ENCODE data around the gene ARSB. TPM values are rescaled to one million over a fixed set of nuclear protein-coding genes. Genes with fewer than 3 reads are reported as not detected.

The ARSB gene
- total RNA-seq, 2 experiments from 2014 or later, result 4.4 to 5.2 TPM

DNA sequence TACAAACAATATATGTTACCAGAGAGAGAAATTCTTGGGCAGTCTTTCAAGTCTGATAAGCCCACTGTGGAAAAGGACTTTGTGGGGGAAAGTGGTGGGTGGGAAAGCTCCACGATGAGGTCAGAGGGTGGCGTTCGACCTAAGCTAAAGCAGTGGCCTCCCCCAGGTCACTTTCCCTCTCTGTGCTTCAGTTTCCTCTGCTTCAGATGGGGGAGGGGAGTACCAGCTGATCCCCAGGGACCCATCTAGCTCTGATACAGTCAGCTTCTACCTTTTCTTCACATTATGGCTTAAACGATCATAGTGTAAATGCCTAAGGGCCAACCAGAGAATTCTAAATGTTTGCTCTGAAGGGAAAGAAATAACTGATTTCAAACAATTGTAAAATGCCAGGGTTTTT, 36.6 kb upstream of the ARSB start:
- TF ChIP-seq, protein P1, sequence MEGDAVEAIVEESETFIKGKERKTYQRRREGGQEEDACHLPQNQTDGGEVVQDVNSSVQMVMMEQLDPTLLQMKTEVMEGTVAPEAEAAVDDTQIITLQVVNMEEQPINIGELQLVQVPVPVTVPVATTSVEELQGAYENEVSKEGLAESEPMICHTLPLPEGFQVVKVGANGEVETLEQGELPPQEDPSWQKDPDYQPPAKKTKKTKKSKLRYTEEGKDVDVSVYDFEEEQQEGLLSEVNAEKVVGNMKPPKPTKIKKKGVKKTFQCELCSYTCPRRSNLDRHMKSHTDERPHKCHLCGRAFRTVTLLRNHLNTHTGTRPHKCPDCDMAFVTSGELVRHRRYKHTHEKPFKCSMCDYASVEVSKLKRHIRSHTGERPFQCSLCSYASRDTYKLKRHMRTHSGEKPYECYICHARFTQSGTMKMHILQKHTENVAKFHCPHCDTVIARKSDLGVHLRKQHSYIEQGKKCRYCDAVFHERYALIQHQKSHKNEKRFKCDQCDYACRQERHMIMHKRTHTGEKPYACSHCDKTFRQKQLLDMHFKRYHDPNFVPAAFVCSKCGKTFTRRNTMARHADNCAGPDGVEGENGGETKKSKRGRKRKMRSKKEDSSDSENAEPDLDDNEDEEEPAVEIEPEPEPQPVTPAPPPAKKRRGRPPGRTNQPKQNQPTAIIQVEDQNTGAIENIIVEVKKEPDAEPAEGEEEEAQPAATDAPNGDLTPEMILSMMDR (IDR thresholded peaks at IDR 0.05), result no peak
- Mint-ChIP-seq H3K4me3 (no peak overlapping the region), H3K36me3 (ENCODE audit: low read depth) (no peaks in the 10 kb centered on the region), H3K27ac (no peak overlapping the region), H3K4me1 (ENCODE audit: low read depth) (peaks cover 10% of the 10 kb centered on the region), H3K9me3 (no peaks in the 10 kb centered on the region), H3K27me3 (peaks cover 89% of the 10 kb centered on the region)
- Histone ChIP-seq H3K9me3 (ENCODE audit: control insufficient read depth in 1 of 2, insufficient read depth in 1 of 2, low read length in 2 of 2) (no peaks in the 10 kb centered on the region), H3K36me3 (ENCODE audit: insufficient read depth, low read length) (no peaks in the 10 kb centered on the region), H3K27me3 (ENCODE audit: control insufficient read depth in 1 of 2, insufficient read depth in 2 of 2, low read length in 2 of 2) (peaks cover 18 to 31% of the 10 kb centered on the region in 2 experiments), H3K4me1 (ENCODE audit: insufficient read depth, low read length) (peaks cover 4% of the 10 kb centered on the region), H3K4me3 (ENCODE audit: low read length) (no peak overlapping the region), H3K27ac (ENCODE audit: low read depth in 1 of 2, low read length in 2 of 2) (no peak overlapping the region)
- ChIA-PET CTCF (interaction anchor here (0.6 to 1.9 kb wide), 3 partner anchors 19 to 112 kb away, joined by 3 to 8 read pairs (median 4); no protein-coding TSS in a partner anchor), POLR2A (interaction anchor here (1.8 kb wide), 1 partner anchor 36 kb away, joined by 9 read pairs; the partner anchor contains the start of gene ARSB)
- no peak for ATAC-seq (ENCODE audit: poor library complexity)
- intact Hi-C loops (cut with DNase I, micrococcal nuclease), result loop anchor here (5.0 kb wide), 2 partner anchors 446 to 836 kb away; no protein-coding TSS in a partner anchor
- DNase-seq, result no peak

DNA sequence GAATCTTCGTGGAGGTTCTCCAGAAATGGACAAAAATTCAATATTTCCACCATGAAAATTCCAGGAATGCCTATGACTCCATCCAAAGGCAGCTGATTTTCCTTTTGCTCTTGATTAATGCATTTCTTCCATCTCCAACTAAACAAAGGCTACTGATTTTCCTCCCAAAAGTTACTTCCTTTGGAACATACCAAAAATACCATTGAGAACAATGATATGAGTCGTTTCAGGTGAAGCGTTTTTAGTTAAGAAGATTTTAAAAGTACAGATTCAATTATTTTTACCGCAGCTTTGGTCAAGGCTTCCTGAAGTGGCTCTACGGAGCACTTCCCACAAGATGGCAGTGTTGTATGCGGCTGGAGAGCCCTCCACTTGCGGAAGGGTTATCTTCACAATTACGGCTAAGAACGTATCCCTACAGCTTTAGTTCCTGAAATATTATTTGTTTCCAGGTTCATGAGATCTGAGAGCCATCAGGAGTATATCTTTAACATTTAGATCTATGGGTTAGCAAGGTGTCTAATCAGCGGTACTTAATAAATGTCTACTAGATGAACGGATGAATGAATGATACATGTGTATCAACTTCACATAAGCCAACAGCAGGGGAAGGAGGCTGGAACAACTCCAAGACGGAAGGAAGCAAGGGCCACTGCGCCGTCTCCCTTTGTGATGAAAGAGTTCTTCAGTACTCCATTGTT, 35.9 kb upstream of the ARSB start:
- ChIA-PET POLR2A (interaction anchor here (1.8 kb wide), 1 partner anchor 36 kb away, joined by 9 read pairs; the partner anchor contains the start of gene ARSB), CTCF (interaction anchor here (0.5 to 1.9 kb wide), 5 partner anchors 18 to 112 kb away, joined by 3 to 8 read pairs (median 3); no protein-coding TSS in a partner anchor)
- Mint-ChIP-seq H3K27ac (no peak overlapping the region), H3K27me3 (peaks cover 89% of the 10 kb centered on the region), H3K4me1 (ENCODE audit: low read depth) (peaks cover 10% of the 10 kb centered on the region), H3K36me3 (ENCODE audit: low read depth) (no peaks in the 10 kb centered on the region), H3K4me3 (no peak overlapping the region), H3K9me3 (no peaks in the 10 kb centered on the region)
- TF ChIP-seq, protein P1 (IDR thresholded peaks at IDR 0.05), result peak; percentile 67
- Histone ChIP-seq H3K4me3 (ENCODE audit: low read length) (no peak overlapping the region), H3K27ac (ENCODE audit: low read depth in 1 of 2, low read length in 2 of 2) (no peak overlapping the region), H3K9me3 (ENCODE audit: control insufficient read depth in 1 of 2, insufficient read depth in 1 of 2, low read length in 2 of 2) (no peaks in the 10 kb centered on the region), H3K4me1 (ENCODE audit: insufficient read depth, low read length) (peaks cover 4% of the 10 kb centered on the region), H3K36me3 (ENCODE audit: insufficient read depth, low read length) (no peaks in the 10 kb centered on the region), H3K27me3 (ENCODE audit: control insufficient read depth in 1 of 2, insufficient read depth in 2 of 2, low read length in 2 of 2) (peaks cover 18 to 29% of the 10 kb centered on the region in 2 experiments)
- ATAC-seq (ENCODE audit: poor library complexity) (no peak), DNase-seq (peak in 13 of 14 experiments; percentile 3 to 59 (median 13))
- intact Hi-C loops (cut with DNase I, micrococcal nuclease), result loop anchor here (5.0 kb wide), 2 partner anchors 446 to 836 kb away; no protein-coding TSS in a partner anchor

DNA sequence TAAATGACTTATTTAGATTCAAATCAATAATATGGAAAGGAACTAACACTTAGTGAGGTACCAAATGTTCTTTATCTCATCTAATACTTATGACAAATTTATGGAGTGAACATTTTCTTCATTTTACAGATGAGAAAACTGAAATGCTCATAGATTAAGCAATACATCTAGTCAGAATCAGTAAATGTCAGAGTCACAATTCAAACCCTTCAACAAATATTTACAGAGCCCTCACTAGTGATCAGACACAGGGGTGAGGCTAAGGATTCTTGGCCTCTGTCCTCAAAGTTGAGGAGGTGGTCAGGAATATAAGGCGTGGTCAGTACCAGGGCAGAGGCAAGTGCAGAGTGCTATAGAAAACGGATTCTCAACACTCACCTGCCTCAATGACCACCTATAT, 29.5 kb upstream of the ARSB start:
- Mint-ChIP-seq H3K27ac (no peak overlapping the region), H3K27me3 (peaks cover 57% of the 10 kb centered on the region), H3K9me3 (peaks cover 8% of the 10 kb centered on the region), H3K4me1 (ENCODE audit: low read depth) (no peaks in the 10 kb centered on the region), H3K4me3 (no peak overlapping the region), H3K36me3 (ENCODE audit: low read depth) (no peaks in the 10 kb centered on the region)
- ChIA-PET POLR2A (no interaction called here), CTCF (no interaction called here)
- no peak overlapping the region for H3K27ac ChIP-seq (ENCODE audit: low read depth in 1 of 2, low read length in 2 of 2)
- H3K4me3 ChIP-seq (ENCODE audit: low read length), result no peak overlapping the region
- DNase-seq (no peak), ATAC-seq (ENCODE audit: poor library complexity) (no peak)
- peaks cover 8 to 9% of the 10 kb centered on the region in 2 experiments for H3K9me3 ChIP-seq (ENCODE audit: control insufficient read depth in 1 of 2, insufficient read depth in 1 of 2, low read length in 2 of 2)
- intact Hi-C loops (cut with DNase I, micrococcal nuclease), result no loop called here
- H3K4me1 ChIP-seq (ENCODE audit: insufficient read depth, low read length), result no peaks in the 10 kb centered on the region
- H3K27me3 ChIP-seq (ENCODE audit: control insufficient read depth in 1 of 2, insufficient read depth in 2 of 2, low read length in 2 of 2), result peaks cover 0 to 4% of the 10 kb centered on the region in 2 experiments
- TF ChIP-seq, protein P1 (IDR thresholded peaks at IDR 0.05), result no peak
- H3K36me3 ChIP-seq (ENCODE audit: insufficient read depth, low read length), result no peaks in the 10 kb centered on the region

Data from CD4-positive, alpha-beta T cell (primary cell).